ENCODE data around the gene PCCB.
"Not testable (repeated sequence)": the region's sequence is repeated elsewhere in the genome, so short reads cannot be mapped to it uniquely, and the experiment has no call there.

PCCB gene

DNA sequence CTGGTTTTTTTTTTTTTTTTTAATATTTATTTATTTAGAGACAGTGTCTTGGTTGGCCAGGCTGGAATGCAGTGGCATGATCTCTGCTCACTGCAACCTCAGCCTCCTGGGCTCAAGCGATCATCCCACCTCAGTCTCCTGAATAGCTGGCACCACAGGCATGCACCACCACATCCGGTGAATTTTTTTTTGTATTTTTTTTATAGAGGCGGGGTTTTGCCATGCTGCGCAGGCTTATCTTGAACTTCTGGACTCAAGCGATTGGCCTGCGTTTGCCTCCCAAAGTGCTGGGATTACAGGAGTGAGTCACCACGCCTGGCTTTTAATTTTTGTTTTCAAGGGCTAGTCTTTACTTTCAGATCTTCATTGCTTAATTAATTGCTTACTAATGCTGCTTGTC is 13.1 kb downstream of the PCCB start:
- DNase-seq, result no peak

DNA sequence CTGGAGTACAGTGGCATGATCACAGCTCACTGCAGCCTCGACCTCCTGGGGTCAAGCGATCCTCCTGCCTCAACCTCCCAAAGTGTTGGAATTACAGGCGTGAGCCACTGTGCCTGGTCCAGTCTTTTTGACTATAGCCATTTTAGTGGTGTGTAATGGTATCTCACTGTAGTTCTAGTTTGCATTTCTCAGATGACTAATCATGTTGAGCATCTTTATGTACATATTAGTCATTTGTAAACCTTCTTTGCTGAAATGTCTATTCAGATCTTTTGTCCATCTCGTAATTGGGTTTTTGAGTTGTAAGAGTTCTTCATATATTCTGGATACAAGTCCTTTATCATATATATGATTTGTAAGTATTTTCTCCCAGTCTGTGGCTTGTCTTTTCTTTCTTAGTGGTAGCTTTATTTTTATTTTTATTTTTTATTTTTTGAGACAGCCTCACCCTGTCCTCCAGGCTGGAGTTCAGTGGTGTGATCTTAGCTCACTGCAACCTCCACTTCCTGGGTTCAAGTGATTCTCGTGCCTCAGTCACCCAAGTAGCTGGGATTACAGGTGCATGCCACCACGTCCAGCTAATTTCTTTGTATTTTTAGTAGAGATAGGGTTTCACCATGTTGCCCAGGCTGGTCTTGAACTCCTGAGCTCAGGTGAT is 16.5 kb downstream of the PCCB start:
- not testable (repeated sequence) for DNase-seq

DNA sequence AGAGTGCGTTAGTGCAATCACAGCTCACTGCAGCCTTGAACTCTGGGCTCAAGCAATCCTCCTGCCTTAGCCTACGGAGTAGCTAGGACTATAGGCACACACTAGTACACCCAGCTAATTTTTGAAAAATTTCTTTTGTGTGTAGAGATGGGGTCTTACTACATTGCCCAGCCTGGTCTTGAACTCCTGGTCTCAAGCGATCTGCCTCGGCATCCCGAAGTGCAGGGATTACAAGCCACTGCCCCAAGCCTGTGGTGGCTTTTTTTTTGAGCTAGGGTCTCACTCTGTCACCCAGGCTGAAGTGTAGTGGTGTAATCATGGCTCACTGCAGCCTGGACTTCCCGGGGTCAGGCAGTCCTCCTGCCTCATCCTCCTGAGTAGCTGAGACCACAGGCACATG is 17.1 kb downstream of the PCCB start:
- no peak for DNase-seq

DNA sequence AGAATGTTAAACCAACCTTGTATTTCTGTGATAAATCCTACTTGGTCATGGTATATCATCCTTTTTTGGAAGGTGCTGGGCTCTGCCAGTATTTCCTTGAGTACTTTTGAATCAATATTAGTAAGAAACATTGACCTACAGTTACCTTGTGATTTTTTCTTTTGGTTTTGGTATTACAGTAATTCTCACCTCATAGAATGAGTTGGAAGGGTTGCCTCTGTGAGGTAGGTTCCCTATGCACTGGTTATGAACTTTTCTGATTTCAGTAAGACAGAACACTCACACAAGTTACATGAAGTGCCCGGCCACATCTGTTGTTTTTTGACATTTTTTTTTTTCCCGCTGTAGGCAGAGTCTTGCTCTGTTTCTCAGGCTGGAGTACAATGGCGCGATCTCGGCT is 20.0 kb downstream of the PCCB start:
- DNase-seq, result no peak

DNA sequence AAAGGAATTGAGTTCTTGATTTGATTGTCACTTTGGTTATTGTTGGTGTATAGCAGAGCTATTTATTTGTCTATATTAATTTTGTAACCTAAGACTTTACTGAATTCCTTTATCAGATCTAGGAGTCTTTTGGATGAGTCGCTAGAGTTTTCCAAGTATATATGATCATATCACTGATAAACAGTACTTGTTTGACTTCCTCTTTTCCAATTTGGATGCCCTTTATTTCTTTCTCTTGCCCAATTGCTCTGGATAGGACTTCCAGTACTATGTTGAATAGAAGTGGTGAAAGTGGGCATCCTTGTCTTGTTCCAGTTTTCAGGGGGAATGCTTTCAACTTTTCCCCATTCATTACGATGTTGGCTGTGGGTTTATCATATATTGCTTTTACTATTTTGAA is 21.5 kb downstream of the PCCB start:
- not testable (repeated sequence) for DNase-seq

DNA sequence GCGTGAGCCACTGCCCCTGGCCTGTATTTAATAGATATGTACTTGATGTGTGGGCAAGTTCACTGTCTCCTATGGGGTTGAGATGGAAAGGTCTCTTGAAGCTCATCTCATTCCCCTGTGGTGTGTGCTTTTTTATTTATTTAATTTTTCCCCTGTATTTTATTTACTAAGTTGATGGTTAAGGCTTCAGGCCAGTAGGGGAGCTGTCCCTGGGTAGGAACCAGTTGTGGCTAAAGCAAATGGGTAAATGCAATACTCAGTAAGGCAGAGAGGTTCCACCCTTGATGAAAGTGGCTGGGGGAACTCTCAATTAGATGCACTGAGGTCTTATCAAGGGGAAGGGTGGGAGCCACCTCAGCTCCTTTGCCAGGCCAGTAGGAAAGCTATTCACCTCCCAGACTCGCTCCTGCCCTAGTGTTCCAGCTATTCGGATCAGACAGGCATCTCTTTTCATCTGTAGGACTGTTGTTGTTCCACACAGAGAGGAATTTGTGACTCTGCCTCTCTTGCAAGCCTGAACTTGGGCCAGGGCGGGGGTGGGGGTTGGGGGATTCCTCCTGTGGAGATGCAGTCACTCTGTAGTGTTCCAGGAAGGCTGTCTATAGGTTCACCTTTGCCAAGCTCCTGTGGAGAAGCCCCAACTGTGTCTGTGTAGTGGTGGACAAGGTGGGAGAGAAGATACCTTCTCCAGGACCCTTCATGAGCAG is 26.1 kb downstream of the PCCB start:
- no peak for DNase-seq

DNA sequence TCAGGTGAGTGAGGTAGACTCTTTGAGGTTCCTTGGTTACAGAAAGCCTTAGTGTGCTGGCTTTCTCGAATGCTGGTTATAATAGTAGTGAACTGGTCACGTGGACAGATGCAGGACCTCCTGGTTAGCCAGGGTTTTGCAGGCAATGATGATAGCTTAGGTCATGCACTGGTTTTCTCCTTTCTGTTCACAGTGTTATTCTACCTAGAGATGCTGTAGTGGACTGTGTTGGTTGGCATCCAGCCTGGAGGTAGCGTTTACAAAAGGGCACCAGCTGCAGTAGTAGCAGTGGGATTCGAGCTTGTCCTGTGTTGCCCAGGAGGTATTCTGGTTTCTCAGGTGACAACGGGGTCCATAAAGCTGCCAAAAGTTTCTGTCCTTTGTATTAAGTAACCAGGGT is 27.0 kb downstream of the PCCB start:
- DNase-seq, result no peak

DNA sequence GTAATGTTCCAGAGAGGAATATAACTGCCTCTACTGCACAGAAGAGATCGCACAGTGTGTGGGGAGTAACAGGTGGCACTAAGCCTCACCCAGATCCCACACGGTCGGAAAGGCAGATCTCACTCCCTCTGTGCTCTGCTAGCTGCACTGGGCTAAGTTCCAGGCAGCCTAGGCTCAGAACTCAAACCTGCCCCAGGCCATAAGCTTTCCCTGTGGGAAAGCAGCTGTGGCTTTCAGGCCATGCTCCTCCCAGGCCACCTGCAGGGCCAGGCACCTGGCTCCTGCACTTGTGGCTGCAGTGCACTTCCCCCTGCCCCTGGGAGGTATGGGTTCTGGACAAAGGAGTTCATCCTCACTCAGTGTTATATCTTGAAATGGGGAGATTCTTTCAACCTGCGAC is 27.5 kb downstream of the PCCB start:
- DNase-seq, result no peak

DNA sequence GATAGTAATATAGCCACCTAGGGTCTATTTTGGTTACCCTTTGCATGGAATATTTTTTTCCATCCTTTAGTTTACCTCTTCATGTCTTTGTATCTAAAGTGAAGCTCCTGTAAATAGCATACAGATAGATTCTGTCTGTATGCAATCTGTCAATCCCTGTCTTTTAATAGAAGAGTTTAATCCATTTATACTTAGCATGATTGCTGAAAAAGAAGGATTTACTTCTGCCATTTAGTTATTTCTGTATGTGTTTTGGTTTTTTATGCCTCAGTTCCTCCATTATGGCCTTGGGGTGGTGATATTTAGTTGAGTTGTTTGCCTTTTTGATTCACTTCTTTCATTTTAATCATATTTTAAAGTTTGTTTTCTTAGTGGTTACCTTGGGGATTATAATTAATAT is 29.0 kb downstream of the PCCB start:
- DNase-seq, result no peak

DNA sequence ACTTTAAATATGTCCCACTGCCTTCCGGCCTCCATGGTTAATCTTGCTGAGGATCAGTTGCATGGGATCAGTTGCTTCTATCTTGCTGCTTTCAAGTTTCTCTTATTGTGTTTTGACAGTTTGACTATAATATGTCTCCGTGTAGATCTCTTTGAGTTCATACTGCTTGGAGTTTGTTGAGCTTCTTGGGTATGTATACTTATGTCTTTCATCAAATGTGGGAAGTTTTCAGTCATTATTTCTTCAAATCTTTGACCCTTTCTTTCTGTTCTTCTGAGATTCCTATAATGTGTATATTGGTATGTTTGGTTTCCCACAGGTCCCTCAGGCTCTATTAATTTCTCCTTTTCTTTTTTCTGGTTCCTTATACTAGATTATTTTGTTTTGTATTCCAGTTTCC is 30.8 kb downstream of the PCCB start:
- DNase-seq, result no peak

DNA sequence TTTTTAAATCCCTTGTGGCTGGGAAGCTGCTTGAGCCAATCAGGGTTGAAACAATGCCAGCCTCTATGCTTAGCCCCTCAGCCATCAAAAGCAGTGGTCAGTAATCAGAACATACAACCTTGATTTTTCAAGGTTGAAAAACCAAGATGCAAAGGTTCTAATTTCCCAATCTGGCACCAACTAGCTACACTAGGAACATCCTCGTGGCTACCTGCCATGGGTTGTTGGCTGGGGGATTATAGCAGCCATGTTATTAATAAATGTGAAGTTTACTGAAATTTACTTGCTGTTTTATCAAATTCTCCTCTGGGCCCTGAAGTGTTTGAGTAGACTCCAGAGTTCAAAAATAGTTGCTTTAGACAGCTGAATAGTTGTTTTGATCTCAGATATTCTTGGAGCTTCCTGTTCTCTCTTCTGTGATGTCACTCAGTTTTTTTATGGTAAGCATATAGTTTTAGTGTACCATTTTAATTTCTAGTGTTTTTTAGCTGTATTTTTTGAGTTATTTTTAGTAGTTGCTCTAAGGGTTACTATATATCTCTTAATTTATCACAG is 31.9 kb downstream of the PCCB start:
- DNase-seq, result no peak

DNA sequence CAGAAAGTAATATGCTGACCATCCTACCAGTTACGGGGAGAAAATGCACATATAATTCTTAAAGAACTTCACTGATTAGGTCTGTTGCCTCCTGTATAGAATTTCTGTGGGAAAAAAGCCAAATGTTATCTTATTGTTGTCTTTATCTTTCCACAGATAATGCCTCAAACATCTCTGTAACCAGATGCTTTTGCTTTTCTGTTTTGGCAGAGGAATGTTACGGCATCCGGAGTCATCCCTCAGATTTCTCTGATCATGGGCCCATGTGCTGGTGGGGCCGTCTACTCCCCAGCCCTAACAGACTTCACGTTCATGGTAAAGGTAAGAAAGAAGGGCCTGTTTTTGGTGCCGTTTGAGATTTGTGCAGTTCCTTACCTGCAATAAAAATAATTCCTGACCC is 33.5 kb downstream of the PCCB start:
- DNase-seq, result no peak

DNA sequence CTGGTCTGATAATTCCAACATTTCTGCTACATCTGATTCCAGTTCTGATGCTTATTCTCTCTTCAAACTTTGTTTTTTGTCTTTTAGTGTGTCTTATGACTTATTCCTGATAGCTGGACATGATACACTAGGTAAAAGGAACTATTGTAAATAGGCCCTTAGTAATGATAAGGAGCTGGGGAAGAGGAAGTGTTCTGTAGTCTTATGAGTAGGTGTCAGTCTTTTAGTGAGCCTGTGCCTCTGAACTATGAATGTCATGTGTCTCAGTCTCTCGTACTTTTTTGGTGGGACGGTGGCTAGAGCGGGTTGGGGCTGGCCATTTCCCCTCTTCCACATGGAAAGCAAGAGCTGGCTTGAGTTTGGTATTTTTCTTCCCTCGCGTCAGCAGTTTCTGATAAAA is 41.2 kb downstream of the PCCB start:
- no peak for DNase-seq

DNA sequence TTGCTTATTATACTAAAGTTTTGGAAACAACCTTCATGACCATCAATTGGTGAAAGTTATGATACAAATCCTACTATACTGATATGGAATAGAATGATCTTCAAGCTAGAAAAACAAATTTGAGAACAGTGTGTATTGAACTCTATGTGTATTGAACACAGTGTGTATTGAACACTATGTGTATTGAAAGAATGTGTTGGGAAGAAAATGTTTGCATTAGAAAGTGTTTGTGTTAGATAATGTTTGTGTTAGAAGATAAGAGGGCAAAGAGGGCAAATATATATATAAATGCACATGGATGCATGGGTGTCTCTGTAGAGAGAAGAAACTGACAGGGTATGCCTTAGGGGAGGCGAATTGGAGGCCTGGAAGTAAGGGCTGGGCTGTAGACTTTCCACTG is 42.4 kb downstream of the PCCB start:
- DNase-seq, result no peak

DNA sequence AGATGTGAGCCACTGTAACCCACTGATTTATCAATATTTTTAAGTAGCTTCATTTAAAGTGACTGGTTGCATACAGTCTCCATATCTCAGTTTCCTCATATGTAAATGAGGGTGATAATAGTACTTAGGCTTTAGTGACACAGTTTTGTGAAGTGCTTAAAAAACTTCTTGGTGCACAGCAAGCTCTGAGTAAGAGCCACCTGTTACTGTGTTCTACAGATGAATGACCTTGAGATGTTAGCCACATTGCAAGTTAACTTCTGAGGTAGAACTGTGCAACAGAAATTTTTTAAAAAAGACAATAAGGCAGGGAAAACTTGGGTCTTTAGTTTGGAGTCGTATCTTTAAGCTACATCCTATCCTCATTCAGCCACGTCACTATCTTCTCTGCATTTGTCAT is 43.1 kb downstream of the PCCB start:
- DNase-seq, result no peak

DNA sequence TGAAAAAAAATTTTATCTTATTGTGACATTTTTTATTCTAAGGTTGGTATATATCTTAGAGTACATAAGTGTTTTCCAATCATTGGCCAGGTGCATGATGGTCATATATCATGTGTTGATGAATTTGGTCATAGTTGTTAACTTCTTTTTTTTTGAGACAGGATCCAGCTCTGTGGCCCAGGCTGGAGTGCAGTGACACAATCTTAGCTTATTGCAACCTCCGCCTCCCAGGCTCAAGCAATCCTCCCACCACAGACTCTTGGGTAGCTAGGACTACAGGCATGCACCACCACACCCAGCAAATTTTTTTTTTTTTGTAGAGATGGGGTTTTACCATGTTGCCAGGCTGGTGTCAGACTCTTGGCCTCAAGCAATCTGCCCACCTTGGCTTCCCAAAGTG is 44.0 kb downstream of the PCCB start:
- DNase-seq, result no peak

DNA sequence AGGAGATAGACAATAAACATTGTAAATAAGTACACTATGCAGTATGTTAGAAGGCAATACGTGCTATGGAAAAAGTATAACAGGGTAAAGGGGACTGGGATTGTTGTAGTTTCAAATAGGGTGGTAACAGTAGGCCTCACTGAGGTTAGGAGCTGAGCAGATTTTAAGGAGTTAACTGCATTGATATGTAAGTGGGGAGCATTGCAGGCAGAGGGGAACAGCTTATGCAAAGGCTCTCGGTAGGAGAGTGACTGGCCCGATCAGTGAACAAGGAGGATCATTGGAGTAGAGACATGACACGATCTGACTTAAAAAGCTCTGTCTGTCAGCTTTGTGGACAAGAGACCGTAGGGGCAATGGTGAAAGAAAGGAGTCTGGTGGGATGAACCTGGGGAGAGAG is 46.8 kb downstream of the PCCB start:
- DNase-seq, result no peak

DNA sequence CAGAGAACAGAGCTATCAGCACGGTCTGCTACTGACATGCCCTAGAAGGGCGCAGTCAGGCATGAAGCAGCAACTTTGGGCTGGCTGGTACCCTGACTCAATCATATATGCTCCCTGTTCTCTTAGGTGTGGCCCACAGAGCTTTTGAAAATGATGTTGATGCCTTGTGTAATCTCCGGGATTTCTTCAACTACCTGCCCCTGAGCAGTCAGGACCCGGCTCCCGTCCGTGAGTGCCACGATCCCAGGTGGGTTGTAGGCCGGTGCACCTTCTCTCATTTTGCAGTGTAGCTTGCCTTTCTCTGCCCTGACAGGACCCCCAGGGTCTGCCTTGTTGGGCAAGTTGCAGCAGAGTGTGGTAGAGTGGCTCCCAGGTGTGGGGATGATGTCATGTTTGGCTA is 47.7 kb downstream of the PCCB start:
- DNase-seq, result no peak

DNA sequence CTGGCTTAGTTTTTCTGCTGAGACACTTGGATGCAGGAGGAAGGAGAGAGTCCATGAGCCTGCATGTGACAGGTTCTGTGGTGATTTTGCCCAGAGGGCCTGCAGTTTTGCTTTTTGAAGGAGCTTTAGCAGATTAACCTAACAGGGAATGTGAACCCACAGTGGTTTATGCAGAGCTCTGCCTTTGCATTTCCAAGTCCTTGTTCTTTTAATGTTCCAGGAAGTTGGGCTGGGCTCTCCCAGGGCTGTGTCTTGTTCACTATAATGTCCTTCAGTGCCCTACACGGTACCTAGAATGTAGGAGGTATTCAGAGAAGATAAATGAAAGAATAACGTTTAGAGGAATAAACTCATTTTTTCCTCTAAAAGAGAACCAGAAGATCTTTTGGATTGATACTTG is 50.3 kb downstream of the PCCB start:
- DNase-seq, result no peak

DNA sequence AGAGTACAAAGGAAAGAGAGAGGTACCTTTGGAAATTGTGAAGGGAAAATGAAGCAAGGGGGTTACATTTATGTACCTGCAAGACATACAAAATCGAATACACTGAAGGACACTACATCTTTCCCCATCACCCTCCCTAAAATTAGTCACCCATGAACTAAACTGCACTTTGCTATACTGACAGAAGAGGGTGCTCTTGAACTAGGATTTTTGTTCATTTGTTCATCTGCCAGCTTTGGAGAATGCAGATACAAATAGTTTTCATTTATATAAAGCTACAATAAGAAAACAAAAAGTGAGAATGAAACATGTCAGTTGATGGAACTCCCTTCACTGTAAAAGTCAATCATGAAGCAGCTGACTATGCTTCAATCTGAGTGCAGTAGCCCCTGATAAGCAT is 55.7 kb downstream of the PCCB start:
- no peak for DNase-seq

DNA sequence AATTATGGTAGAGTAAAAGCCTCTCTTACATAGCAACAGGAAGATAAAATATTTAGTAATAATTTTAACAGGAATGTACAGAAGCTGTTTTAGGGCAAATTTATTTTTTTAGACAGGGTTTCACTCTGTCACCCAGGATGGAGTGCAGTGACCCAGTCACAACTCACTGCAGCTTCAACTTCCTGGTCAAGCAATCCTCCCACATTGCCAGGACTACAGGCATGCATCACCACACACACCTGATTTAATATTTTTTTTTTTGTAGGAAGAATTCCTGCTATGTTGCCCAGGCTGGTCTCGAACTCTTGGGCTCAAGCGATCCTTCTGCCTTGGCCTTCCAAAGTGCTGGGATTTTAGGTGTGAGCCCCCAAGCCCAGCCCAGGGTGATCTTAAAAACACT is 61.1 kb downstream of the PCCB start:
- no peak for DNase-seq

DNA sequence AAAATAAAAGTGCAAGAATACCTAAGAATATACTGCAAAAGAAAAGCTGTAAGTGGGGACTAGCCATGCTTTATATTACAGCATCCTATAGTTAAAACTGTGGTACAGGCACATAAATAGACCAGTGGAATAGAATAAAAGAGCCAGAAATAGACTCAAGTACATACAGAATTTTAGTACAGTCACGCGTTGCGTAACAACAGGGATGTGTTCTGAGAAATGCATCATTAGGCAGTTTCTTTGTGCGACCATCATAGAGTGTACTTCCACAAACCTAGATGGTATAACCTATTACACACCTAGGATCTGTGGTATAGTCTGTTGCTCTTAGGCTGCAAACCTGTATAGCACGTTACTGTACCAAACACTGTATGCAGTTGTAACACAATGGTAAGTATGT is 61.8 kb downstream of the PCCB start:
- DNase-seq, result no peak

DNA sequence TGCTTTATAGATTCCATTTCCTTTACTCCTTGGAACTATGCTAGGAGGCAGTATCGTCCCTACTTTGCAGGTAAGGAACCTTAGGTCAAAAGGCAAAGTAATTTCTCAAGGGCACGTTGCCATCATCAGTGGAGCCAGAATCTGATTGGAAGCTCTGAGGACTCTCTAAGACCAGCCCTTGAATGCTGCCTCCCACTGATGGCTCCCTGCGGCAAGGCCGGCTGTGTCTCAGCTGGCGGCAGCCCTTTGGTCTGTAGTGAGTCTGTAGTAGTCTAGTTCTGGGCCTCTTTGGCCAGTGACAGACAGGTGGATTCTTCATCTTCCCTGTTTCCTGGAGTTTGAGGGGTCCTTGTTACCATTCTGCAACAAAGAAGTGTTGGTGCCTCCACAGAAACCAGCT is 76.2 kb downstream of the PCCB start:
- DNase-seq, result no peak

DNA sequence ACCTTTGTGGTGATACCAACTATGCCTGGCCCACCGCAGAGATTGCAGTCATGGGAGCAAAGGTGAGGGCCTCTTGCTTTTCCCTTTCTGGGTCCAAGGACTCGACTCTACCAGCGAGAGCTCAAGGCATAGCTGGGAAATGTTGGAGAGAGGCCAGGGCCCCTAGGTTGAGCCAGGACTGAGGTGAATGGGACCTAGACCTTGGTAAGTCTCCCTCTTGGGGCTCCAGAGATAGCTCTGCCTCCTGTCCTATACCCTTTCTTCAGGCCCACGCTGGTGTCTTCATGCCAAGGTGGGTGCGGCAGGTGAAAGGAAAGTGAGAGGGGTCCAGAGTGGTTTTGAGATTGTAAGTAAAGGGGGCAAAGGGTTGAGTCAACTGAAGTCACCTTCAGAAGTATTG is 77.5 kb downstream of the PCCB start:
- DNase-seq, result no peak

DNA sequence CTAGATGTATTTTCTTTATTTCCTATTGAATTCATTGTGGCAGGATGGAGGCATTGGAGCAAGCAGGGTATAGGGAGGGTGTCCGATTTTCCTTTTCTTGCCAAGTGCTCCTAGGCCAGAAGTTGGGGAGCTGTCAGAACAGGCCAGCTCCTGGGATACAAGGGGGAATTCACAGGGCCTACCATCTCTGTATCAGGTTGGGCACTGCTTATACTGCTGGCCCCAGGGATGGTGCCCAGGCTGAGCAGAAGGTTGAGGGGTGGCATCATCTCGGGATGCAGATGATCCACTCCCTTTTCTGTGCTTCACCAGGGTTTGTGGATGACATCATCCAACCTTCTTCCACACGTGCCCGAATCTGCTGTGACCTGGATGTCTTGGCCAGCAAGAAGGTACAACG is 79.5 kb downstream of the PCCB start:
- no peak for DNase-seq

Data from CD4-positive, alpha-beta T cell treated with Interleukin-17A for 4 hours (primary cell).